Lung (tissue), 12 donors: ENCODE measurements around the gene INSYN2A. TPM values are rescaled to one million over a fixed set of nuclear protein-coding genes. Genes with fewer than 3 reads are reported as not detected.

Experiments used
- ATAC-seq: fragments of 200-7000 bp; cut with Tn5 transposase; one replicate; pipeline ENCODE4 v1.9.1; 2020; ENCODE audit warnings: moderate number of reproducible peaks; ENCODE audit not compliant: insufficient read depth, low FRiP score
- DNase-seq, 3 donors: peaks; one replicate each; pipeline ENCODE4 v3.0.0-alpha.2; 2013 to 2017
- H3K27ac ChIP-seq, 2 donors: one replicate each; pipeline ENCODE4 v1.5.1; 2013; ENCODE audit warnings: mild to moderate bottlenecking in 2 of 2, moderate library complexity in 2 of 2, control low read depth in 1 of 2, inconsistent platforms in 1 of 2, low read depth in 1 of 2, low read length in 1 of 2
- H3K27me3 ChIP-seq, 3 donors: one replicate each; pipeline ENCODE4 v1.5.1; 2013; ENCODE audit warnings: low read length in 2 of 3; ENCODE audit not compliant: control insufficient read depth in 3 of 3, insufficient read depth in 3 of 3
- H3K36me3 ChIP-seq, 4 donors: one replicate each; pipeline ENCODE4 v1.5.1; 2013; ENCODE audit warnings: low read length in 4 of 4, mild to moderate bottlenecking in 1 of 4, moderate library complexity in 1 of 4; ENCODE audit not compliant: control insufficient read depth in 4 of 4, insufficient read depth in 4 of 4
- H3K4me1 ChIP-seq, 5 donors: one replicate each; pipeline ENCODE4 v1.5.1; 2013; ENCODE audit warnings: low read length in 5 of 5, mild to moderate bottlenecking in 2 of 5, moderate library complexity in 1 of 5; ENCODE audit not compliant: control insufficient read depth in 5 of 5, insufficient read depth in 5 of 5
- H3K4me3 ChIP-seq: one replicate; pipeline ENCODE4 v1.5.1; 2013; ENCODE audit warnings: mild to moderate bottlenecking, control low read depth, moderate library complexity
- H3K9ac ChIP-seq, 2 donors: one replicate each; pipeline ENCODE4 v1.5.1; 2013; ENCODE audit warnings: low read length in 2 of 2, control low read depth in 1 of 2; ENCODE audit not compliant: insufficient read depth in 1 of 2
- H3K9me3 ChIP-seq, 4 donors: one replicate each; pipeline ENCODE4 v1.5.1; 2013; ENCODE audit warnings: low read length in 3 of 4, mild to moderate bottlenecking in 1 of 4, moderate library complexity in 1 of 4; ENCODE audit not compliant: control insufficient read depth in 4 of 4, insufficient read depth in 3 of 4
- CTCF ChIP-seq: IDR thresholded peaks from 2 replicates; pipeline ENCODE4 v1.5.1; 2012; ENCODE audit warnings: mild to moderate bottlenecking; ENCODE audit errors: control extremely low read depth, extremely low read depth
- WGBS, 2 donors: extraction: QIAGEN DNeasy Blood & Tissue Kit; methylation state at CpG; one replicate each; pipeline ENCODE4 v1.1.7; 2013; 5-methylcytosine and 5-hydroxymethylcytosine counted together
- polyA plus RNA-seq, 2 donors: library from polyadenylated mRNA; stranded (reverse); fragments of 200-250 nt; gene quantifications; one replicate each; pipeline ENCODE4 v1.2.1, GENCODE V29; 2013
- total RNA-seq, 2 donors: library from RNA; depleted of rRNA in 1 of 2; stranded (reverse); fragments of >200 nt in 1 of 2; gene quantifications; one replicate each; pipeline ENCODE4 v1.2.1, GENCODE V29; 2014 to 2021
- donor health status: control.
- donor health status: control.
- donor health status: Bipolar disorder and iron deficiency.
- donor health status: healthy.
- donor health status: DM: yes; HTN: yes; CAD: no.

INSYN2A gene
- total and polyA plus RNA-seq, 4 donors, result 0.05 to 2.3 (median 0.13) TPM

- no peak for ATAC-seq
- H3K9ac ChIP-seq, result no peak overlapping the region
- no peak overlapping the region for H3K27ac ChIP-seq
- no peaks in the 10 kb centered on the region for H3K9me3 ChIP-seq
- TF ChIP-seq CTCF, result no peak
- H3K36me3 ChIP-seq, result peaks cover 0 to 9% (median 3%) of the 10 kb centered on the region in 4 donors
- no peak for DNase-seq
- 95 to 96% methylated on average over 40 of the region's 40 CpGs for WGBS, 2 donors
- no peaks in the 10 kb centered on the region for H3K4me1 ChIP-seq
- no peak overlapping the region for H3K4me3 ChIP-seq
- H3K27me3 ChIP-seq, result no peaks in the 10 kb centered on the region
Observed at GRCh38 chr10:127175357-127176110, 20.9 kb downstream of the INSYN2A start.

GRCh38 chr10:127174866-127175265 lies 21.5 kb downstream of the INSYN2A start:
- TF ChIP-seq CTCF, result no peak
- H3K27ac ChIP-seq, result no peak overlapping the region
- DNase-seq, result no peak
- no peak overlapping the region for H3K9ac ChIP-seq
- H3K36me3 ChIP-seq, result peaks cover 0 to 9% (median 3%) of the 10 kb centered on the region in 4 donors
- no peaks in the 10 kb centered on the region for H3K27me3 ChIP-seq
- ATAC-seq, result no peak
- H3K4me3 ChIP-seq, result no peak overlapping the region
- H3K9me3 ChIP-seq, result no peaks in the 10 kb centered on the region
- WGBS, 2 donors, result 90 to 98% methylated on average over 8 of the region's 8 CpGs
- no peaks in the 10 kb centered on the region for H3K4me1 ChIP-seq

GRCh38 chr10:127168261-127168660 lies 28.1 kb downstream of the INSYN2A start:
- DNase-seq, result no peak
- no peak for ATAC-seq
- H3K4me1 ChIP-seq, result peaks cover 0 to 3% (median 0%) of the 10 kb centered on the region in 5 donors
- peaks cover 0 to 6% (median 0%) of the 10 kb centered on the region in 4 donors for H3K36me3 ChIP-seq
- no peak overlapping the region for H3K9ac ChIP-seq
- TF ChIP-seq CTCF, result no peak
- H3K27me3 ChIP-seq, result no peaks in the 10 kb centered on the region
- no peaks in the 10 kb centered on the region for H3K9me3 ChIP-seq
- WGBS, 2 donors, result 87 to 96% methylated on average over 3 of the region's 3 CpGs
- H3K4me3 ChIP-seq, result no peak overlapping the region
- no peak overlapping the region for H3K27ac ChIP-seq
